Sigmoid colon (tissue), 7 donors: Measurements from ENCODE around the gene DDX51. TPM values are rescaled to one million over a fixed set of nuclear protein-coding genes. Genes with fewer than 3 reads are reported as not detected.

Source experiments
- DNase-seq: peaks from one replicate; pipeline ENCODE4 v3.0.0-alpha.2; 2019
- H3K27ac ChIP-seq, 4 donors: fragments of 200-600 bp; sonication (generic); one replicate each; pipeline ENCODE4 v1.5.1; 2016 to 2019; ENCODE audit warnings: mild to moderate bottlenecking in 1 of 4
- H3K27me3 ChIP-seq, 3 donors: fragments of 200-600 bp; sonication (generic); one replicate each; pipeline ENCODE4 v1.5.1; 2019; ENCODE audit warnings: mild to moderate bottlenecking in 1 of 3
- H3K36me3 ChIP-seq, 4 donors: fragments of 200-600 bp; sonication (generic); one replicate each; pipeline ENCODE4 v1.5.1; 2016 to 2019
- H3K4me1 ChIP-seq, 4 donors: fragments of 200-600 bp; sonication (generic); one replicate each; pipeline ENCODE4 v1.5.1; 2017 to 2019
- H3K4me3 ChIP-seq, 4 donors: fragments of 200-600 bp; sonication (generic); one replicate each; pipeline ENCODE4 v1.5.1; 2017 to 2019; ENCODE audit warnings: mild to moderate bottlenecking in 2 of 4, moderate library complexity in 1 of 4
- H3K9me3 ChIP-seq, 4 donors: fragments of 200-600 bp in 3 of 4; sonication (generic) in 3 of 4; one replicate each; pipeline versions ENCODE4 v1.5.1 to v1.6.1; 2013 to 2019
- EP300 ChIP-seq, 4 donors: sonication (generic); formaldehyde crosslinking; IDR thresholded peaks; one replicate each; pipeline ENCODE4 v1.6.1; 2017; ENCODE audit warnings: antibody characterized with exemption in 4 of 4
- POLR2A ChIP-seq, 2 donors: fragments of 450-650 bp; IDR thresholded peaks; one replicate each; pipeline ENCODE4 v1.6.1; 2016; ENCODE audit warnings: antibody characterized with exemption in 2 of 2, mild to moderate bottlenecking in 2 of 2, moderate library complexity in 2 of 2
- POLR2AphosphoS5 ChIP-seq, 4 donors: sonication (generic); formaldehyde crosslinking; IDR thresholded peaks; one replicate each; pipeline ENCODE4 v1.6.1; 2017; ENCODE audit warnings: antibody characterized with exemption in 4 of 4
- WGBS, 2 donors: extraction: QIAGEN DNeasy Blood & Tissue Kit; methylation state at CpG; one replicate each; pipeline ENCODE4 v1.1.7; 2013; 5-methylcytosine and 5-hydroxymethylcytosine counted together
- intact Hi-C: fragments of 100-400 bp; cut with DNase I; formaldehyde crosslinking; loops from one replicate; pipeline ENCODE4 v1.15.1; 2023
- polyA plus RNA-seq, 3 donors: library from polyadenylated mRNA; stranded (reverse); fragments of 200-250 nt; gene quantifications; one replicate each; pipeline ENCODE4 v1.2.3, GENCODE V29; 2013
- total RNA-seq, 4 donors: library from RNA; depleted of rRNA; stranded (reverse); fragments of >200 nt; gene quantifications; one replicate each; pipeline ENCODE4 v1.1.0, GENCODE V29; 2016
- TF ChIP-seq, protein P1 (sequence below), 4 experiments: fragments of 450-650 bp in 3 of 4; fragments of 200-600 bp in 1 of 4; IDR thresholded peaks; one replicate each; pipeline ENCODE4 v1.5.1; 2016 to 2019; ENCODE audit warnings: antibody characterized with exemption in 4 of 4, mild to moderate bottlenecking in 3 of 4, moderate library complexity in 2 of 4
- donor health status: healthy with polysubstance abuse.
- donor health status: Bipolar disorder and iron deficiency.
- donor health status: healthy.

The DDX51 gene
- total and polyA plus RNA-seq, 7 donors, result 3.9 to 22.4 (median 7.2) TPM

DNA sequence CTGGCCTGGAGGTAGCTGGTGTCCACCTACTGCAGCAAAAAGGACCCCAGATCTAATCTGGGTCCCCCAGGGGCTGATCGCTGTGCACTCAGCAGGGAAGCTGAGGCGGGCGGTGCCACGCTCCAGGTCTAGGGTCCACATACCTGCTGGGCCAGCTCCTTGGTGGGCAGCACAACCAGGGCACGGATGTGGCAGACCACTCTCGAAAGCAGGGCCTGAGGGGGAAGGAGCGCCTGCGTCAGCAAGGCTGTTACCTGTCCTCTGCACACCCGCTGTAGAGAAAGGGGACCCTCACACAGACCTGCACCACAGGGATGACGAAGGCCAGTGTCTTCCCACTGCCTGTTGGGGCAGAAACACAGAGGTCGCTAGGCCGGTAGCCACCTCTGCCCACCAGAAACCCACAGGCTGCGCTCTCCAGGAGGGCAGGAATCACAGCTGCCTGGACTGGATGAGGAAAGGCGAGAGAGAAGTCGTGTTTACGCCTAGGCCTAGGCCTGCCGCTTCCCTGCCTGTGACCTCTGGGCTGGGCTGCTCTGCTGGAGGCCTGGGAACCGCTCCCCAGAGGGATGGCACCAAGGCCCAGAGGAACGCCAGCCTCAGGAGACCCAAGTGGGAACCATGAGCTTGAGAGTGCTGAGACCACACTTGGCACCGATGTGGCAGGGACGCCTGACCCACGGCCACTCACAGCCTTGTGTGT, 2.0 kb downstream of the DDX51 start:
- Histone ChIP-seq H3K27me3 (no peaks in the 10 kb centered on the region), H3K4me3 (no peak overlapping the region), H3K9me3 (no peaks in the 10 kb centered on the region), H3K27ac (no peak overlapping the region), H3K36me3 (peaks cover 30 to 54% (median 35%) of the 10 kb centered on the region in 4 donors), H3K4me1 (peaks cover 0 to 30% (median 25%) of the 10 kb centered on the region in 4 donors)
- DNase-seq, result no peak
- intact Hi-C loops, result loop anchor here (5.0 to 10.0 kb wide), 2 partner anchors 353 to 470 kb away; partner anchors contain the start of genes FBRSL1 and LRCOL1
- 94 to 97% methylated on average over 22 of the region's 22 CpGs for whole genome bisulfite sequencing, 2 donors
- TF ChIP-seq POLR2A (IDR thresholded peaks at IDR 0.05) (no peak), POLR2AphosphoS5 (IDR thresholded peaks at IDR 0.05) (no peak), EP300 (IDR thresholded peaks at IDR 0.05) (no peak)
- TF ChIP-seq, protein P1, sequence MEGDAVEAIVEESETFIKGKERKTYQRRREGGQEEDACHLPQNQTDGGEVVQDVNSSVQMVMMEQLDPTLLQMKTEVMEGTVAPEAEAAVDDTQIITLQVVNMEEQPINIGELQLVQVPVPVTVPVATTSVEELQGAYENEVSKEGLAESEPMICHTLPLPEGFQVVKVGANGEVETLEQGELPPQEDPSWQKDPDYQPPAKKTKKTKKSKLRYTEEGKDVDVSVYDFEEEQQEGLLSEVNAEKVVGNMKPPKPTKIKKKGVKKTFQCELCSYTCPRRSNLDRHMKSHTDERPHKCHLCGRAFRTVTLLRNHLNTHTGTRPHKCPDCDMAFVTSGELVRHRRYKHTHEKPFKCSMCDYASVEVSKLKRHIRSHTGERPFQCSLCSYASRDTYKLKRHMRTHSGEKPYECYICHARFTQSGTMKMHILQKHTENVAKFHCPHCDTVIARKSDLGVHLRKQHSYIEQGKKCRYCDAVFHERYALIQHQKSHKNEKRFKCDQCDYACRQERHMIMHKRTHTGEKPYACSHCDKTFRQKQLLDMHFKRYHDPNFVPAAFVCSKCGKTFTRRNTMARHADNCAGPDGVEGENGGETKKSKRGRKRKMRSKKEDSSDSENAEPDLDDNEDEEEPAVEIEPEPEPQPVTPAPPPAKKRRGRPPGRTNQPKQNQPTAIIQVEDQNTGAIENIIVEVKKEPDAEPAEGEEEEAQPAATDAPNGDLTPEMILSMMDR (IDR thresholded peaks at IDR 0.05), result no peak

DNA sequence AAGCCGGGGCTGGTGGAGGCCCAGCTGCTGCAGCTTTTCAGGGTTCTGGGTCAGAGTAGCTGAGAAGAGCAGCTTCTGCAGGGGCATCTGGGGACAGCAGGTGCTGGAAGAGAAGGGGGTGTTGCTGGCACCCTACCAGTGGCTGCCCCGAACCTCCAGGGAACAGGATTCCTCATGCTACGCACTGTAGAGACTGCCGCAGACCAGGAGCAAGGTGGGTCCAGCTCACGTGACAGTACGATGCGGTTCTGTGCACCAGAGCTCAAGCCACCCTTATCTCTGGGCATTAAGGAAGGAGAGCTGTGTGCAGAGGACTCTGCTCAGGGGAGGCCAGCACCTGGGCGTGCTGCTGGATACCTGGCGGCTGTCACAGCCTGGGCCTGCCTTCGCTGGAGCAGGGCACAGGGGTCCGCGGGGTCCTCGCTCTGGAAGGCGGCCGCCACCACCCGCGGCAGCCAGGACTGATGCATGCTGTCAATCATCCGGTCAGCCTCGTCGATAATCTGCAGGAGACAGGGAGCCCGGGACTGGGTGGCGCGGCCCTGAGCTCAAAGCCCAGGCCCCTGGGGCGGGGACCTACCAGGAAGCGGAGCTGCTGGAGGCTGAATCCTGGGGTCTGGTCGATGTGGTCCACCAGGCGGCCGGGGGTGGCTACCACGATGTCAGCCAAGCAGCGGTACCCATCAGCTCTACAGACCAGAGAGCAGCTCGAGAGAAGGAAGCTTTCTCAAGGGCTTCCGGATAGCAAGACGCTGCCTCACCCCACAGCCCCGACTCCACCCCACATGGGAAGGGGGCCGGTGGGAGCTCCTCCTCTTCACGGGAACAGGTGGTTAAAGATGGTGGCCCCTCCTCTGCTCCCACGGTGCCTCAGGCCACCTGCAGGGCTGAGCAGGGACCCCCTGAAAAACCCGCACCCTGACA, 2.9 kb downstream of the DDX51 start:
- Histone ChIP-seq H3K4me3 (no peak overlapping the region), H3K36me3 (peaks cover 30 to 51% (median 35%) of the 10 kb centered on the region in 4 donors), H3K27ac (no peak overlapping the region), H3K4me1 (peaks cover 0 to 30% (median 25%) of the 10 kb centered on the region in 4 donors), H3K9me3 (no peaks in the 10 kb centered on the region), H3K27me3 (no peaks in the 10 kb centered on the region)
- WGBS, 2 donors, result 93 to 95% methylated on average over 38 of the region's 38 CpGs
- intact Hi-C loops, result loop anchor here (5.0 to 10.0 kb wide), 2 partner anchors 354 to 471 kb away; partner anchors contain the start of genes FBRSL1 and LRCOL1
- DNase-seq, result no peak
- no peak for TF ChIP-seq POLR2A (IDR thresholded peaks at IDR 0.05)
- TF ChIP-seq, protein P1 (IDR thresholded peaks at IDR 0.05), result no peak
- no peak for TF ChIP-seq POLR2AphosphoS5 (IDR thresholded peaks at IDR 0.05)
- no peak for TF ChIP-seq EP300 (IDR thresholded peaks at IDR 0.05)

GRCh38 chr12:132140501-132140900, 3.6 kb downstream of the DDX51 start:
- H3K4me3 ChIP-seq, result no peak overlapping the region
- H3K4me1 ChIP-seq, result peaks cover 0 to 28% (median 24%) of the 10 kb centered on the region in 4 donors
- no peak overlapping the region for H3K27ac ChIP-seq
- intact Hi-C loops, result loop anchor here (5.0 to 10.0 kb wide), 2 partner anchors 354 to 472 kb away; partner anchors contain the start of genes FBRSL1 and LRCOL1
- H3K9me3 ChIP-seq, result no peaks in the 10 kb centered on the region
- DNase-seq, result no peak
- TF ChIP-seq POLR2AphosphoS5 (IDR thresholded peaks at IDR 0.05) (no peak), POLR2A (IDR thresholded peaks at IDR 0.05) (no peak), EP300 (IDR thresholded peaks at IDR 0.05) (no peak)
- TF ChIP-seq, protein P1 (IDR thresholded peaks at IDR 0.05), result no peak
- H3K36me3 ChIP-seq, result peaks cover 30 to 46% (median 35%) of the 10 kb centered on the region in 4 donors
- 89 to 93% methylated on average over 15 of the region's 15 CpGs for WGBS, 2 donors
- H3K27me3 ChIP-seq, result no peaks in the 10 kb centered on the region

DNA sequence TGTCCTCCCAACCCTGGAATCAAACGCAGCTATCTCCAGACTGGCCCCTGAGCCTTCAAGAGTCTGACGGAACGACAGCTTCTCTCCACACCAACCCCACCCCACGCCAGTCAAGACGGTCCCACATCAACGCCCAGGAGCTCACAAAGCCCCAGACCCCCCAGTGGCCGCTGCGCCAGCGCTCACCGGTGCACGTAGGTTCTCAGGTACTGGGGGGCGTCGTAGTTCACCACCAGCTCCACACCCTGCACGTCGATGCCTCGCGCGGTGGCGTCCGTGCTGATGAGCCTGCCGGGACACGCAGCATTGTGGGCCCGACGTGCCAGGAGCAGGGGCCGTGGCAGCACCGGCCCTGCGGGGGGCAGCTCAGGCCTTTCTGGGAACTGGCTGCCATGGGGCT, 4.2 kb downstream of the DDX51 start:
- H3K9me3 ChIP-seq, result no peaks in the 10 kb centered on the region
- H3K27ac ChIP-seq, result no peak overlapping the region
- intact Hi-C loops, result loop anchor here (5.0 to 10.0 kb wide), 2 partner anchors 355 to 472 kb away; partner anchors contain the start of genes FBRSL1 and LRCOL1
- no peak for DNase-seq
- H3K4me1 ChIP-seq, result peaks cover 0 to 22% (median 18%) of the 10 kb centered on the region in 4 donors
- H3K27me3 ChIP-seq, result no peaks in the 10 kb centered on the region
- 97% methylated on average over 27 of the region's 27 CpGs for WGBS, 2 donors
- peaks cover 30 to 46% (median 35%) of the 10 kb centered on the region in 4 donors for H3K36me3 ChIP-seq
- H3K4me3 ChIP-seq, result no peak overlapping the region
- TF ChIP-seq, protein P1 (IDR thresholded peaks at IDR 0.05), result no peak
- TF ChIP-seq POLR2AphosphoS5 (IDR thresholded peaks at IDR 0.05) (no peak), EP300 (IDR thresholded peaks at IDR 0.05) (no peak), POLR2A (IDR thresholded peaks at IDR 0.05) (no peak)
